GM12865 (cell line): ENCODE measurements around the gene NHS.

Experiments
- DNase-seq: peaks from one replicate; pipeline ENCODE4 v3.0.0; 2010; ENCODE audit warnings: low read depth
- H3K4me3 ChIP-seq: 2 replicates; pipeline ENCODE4 v1.5.1; 2011; ENCODE audit warnings: mild to moderate bottlenecking, low read depth, low read length, control low read depth
- CTCF ChIP-seq: IDR thresholded peaks from 2 replicates; pipeline ENCODE4 v1.5.1; 2011; ENCODE audit warnings: low read length, control low read depth, low read depth, inconsistent platforms; ENCODE audit not compliant: insufficient read depth; ENCODE audit errors: missing control alignments

NHS gene

GRCh38 chrX:17553469-17553868 lies 178.5 kb downstream of the NHS start:
- TF ChIP-seq CTCF, result no peak
- no peak for DNase-seq
- H3K4me3 ChIP-seq, result no peak overlapping the region

- H3K4me3 ChIP-seq, result no peak overlapping the region
Observed at GRCh38 chrX:17553961-17554482, 179.0 kb downstream of the NHS start.

GRCh38 chrX:17554914-17555313 lies 179.9 kb downstream of the NHS start:
- DNase-seq, result no peak
- no peak for TF ChIP-seq CTCF
- H3K4me3 ChIP-seq, result no peak overlapping the region

More at GRCh38 chrX:17553961-17554482, 179.0 kb downstream of the NHS start:
- no peak for TF ChIP-seq CTCF
- no peak for DNase-seq

- H3K4me3 ChIP-seq, result no peak overlapping the region
- TF ChIP-seq CTCF, result no peak
- DNase-seq, result no peak
Observed at GRCh38 chrX:17555846-17556245, 180.8 kb downstream of the NHS start.

- H3K4me3 ChIP-seq, result no peak overlapping the region
- DNase-seq, result no peak
- TF ChIP-seq CTCF, result no peak
Observed at GRCh38 chrX:17559728-17560379, 184.9 kb downstream of the NHS start.

GRCh38 chrX:17560385-17560784 lies 185.4 kb downstream of the NHS start:
- no peak for TF ChIP-seq CTCF
- no peak for DNase-seq
- H3K4me3 ChIP-seq, result no peak overlapping the region

- H3K4me3 ChIP-seq, result no peak overlapping the region
- no peak for DNase-seq
- TF ChIP-seq CTCF, result no peak
Observed at GRCh38 chrX:17563076-17563475, 188.1 kb downstream of the NHS start.
